Esophagus muscularis mucosa (tissue), 4 donors: ENCODE results near the gene CYP27A1. TPM values are rescaled to one million over a fixed set of nuclear protein-coding genes. Genes with fewer than 3 reads are reported as not detected.

ENCODE experiments used
- DNase-seq: peaks from one replicate; pipeline ENCODE4 v3.0.0-alpha.2; 2017; ENCODE audit errors: extremely low spot score
- H3K27ac ChIP-seq, 4 donors: fragments of 200-600 bp; sonication (generic); replicated peaks in 1 of 4; 1 replicate in 3 of 4; 2 replicates in 1 of 4; pipeline ENCODE4 v1.5.1; 2016 to 2019; ENCODE audit warnings: mild to moderate bottlenecking in 1 of 4
- H3K27me3 ChIP-seq, 4 donors: fragments of 200-600 bp; sonication (generic); one replicate each; pipeline versions ENCODE4 v1.5.1 to v1.6.0; 2016 to 2019
- H3K36me3 ChIP-seq, 4 donors: fragments of 200-600 bp; sonication (generic); one replicate each; pipeline ENCODE4 v1.5.1; 2016 to 2019
- H3K4me1 ChIP-seq, 4 donors: fragments of 200-600 bp; sonication (generic); one replicate each; pipeline ENCODE4 v1.5.1; 2016 to 2019
- H3K4me3 ChIP-seq, 4 donors: fragments of 200-600 bp; sonication (generic); 1 replicate in 2 of 4; 2 replicates in 2 of 4; pipeline ENCODE4 v1.5.1; 2016 to 2019; ENCODE audit warnings: mild to moderate bottlenecking in 4 of 4, moderate library complexity in 1 of 4
- H3K9me3 ChIP-seq, 4 donors: fragments of 200-600 bp; sonication (generic); 1 replicate in 3 of 4; 2 replicates in 1 of 4; pipeline ENCODE4 v1.5.1; 2016 to 2019
- CTCF ChIP-seq, 3 experiments: fragments of 200-600 bp in 2 of 3; fragments of 450-650 bp in 1 of 3; sonication (generic) in 2 of 3; IDR thresholded peaks; one replicate each; pipeline ENCODE4 v1.5.1; 2017 to 2019; ENCODE audit warnings: antibody characterized with exemption in 3 of 3, mild to moderate bottlenecking in 2 of 3, moderate library complexity in 1 of 3
- EP300 ChIP-seq: sonication (generic); formaldehyde crosslinking; IDR thresholded peaks from one replicate; pipeline ENCODE4 v1.6.1; 2017; ENCODE audit warnings: antibody characterized with exemption
- POLR2A ChIP-seq: fragments of 450-650 bp; IDR thresholded peaks from one replicate; pipeline ENCODE4 v1.6.1; 2017; ENCODE audit warnings: antibody characterized with exemption, moderate library complexity, mild to moderate bottlenecking, low read depth
- POLR2AphosphoS5 ChIP-seq, 2 donors: sonication (generic); formaldehyde crosslinking; IDR thresholded peaks; one replicate each; pipeline ENCODE4 v1.6.1; 2017; ENCODE audit warnings: antibody characterized with exemption in 2 of 2
- WGBS: methylation state at CpG from one replicate; pipeline ENCODE4 v1.1.5; 2018; 5-methylcytosine and 5-hydroxymethylcytosine counted together
- intact Hi-C: fragments of 100-400 bp; cut with DNase I; formaldehyde crosslinking; loops from one replicate; pipeline ENCODE4 v1.15.1; 2023
- total RNA-seq, 4 donors: library from RNA; depleted of rRNA; stranded (reverse); fragments of >200 nt; gene quantifications; one replicate each; pipeline versions ENCODE4 v1.1.0 to v1.2.1, GENCODE V29; 2016

Gene CYP27A1
- total RNA-seq, 4 donors from 2014 or later, result 20.7 to 26.3 (median 23.6) TPM

GRCh38 chr2:218827701-218828476 is 45.9 kb downstream of the CYP27A1 start:
- TF ChIP-seq EP300 (no peak), CTCF (IDR thresholded peaks at IDR 0.05) (no peak), POLR2AphosphoS5 (IDR thresholded peaks at IDR 0.05) (no peak), POLR2A (no peak)
- Histone ChIP-seq H3K4me1 (peaks cover 0 to 23% (median 14%) of the 10 kb centered on the region in 4 donors), H3K27me3 (peaks cover 0 to 49% (median 0%) of the 10 kb centered on the region in 4 donors), H3K4me3 (no peak overlapping the region), H3K36me3 (no peaks in the 10 kb centered on the region), H3K9me3 (no peaks in the 10 kb centered on the region), H3K27ac (no peak overlapping the region)
- DNase-seq, result no peak
- 64% methylated on average over 7 of the region's 14 CpGs for WGBS
- intact Hi-C loops, result no loop called here

GRCh38 chr2:218828477-218828778 is 46.5 kb downstream of the CYP27A1 start:
- H3K36me3 ChIP-seq, result no peaks in the 10 kb centered on the region
- 89% methylated on average over 4 of the region's 4 CpGs for WGBS
- no peak for DNase-seq
- TF ChIP-seq EP300, result no peak
- TF ChIP-seq CTCF (IDR thresholded peaks at IDR 0.05), result no peak
- TF ChIP-seq POLR2A, result no peak
- no peak for TF ChIP-seq POLR2AphosphoS5 (IDR thresholded peaks at IDR 0.05)
- H3K9me3 ChIP-seq, result no peaks in the 10 kb centered on the region
- H3K27me3 ChIP-seq, result peaks cover 0 to 50% (median 0%) of the 10 kb centered on the region in 4 donors
- peaks cover 0 to 28% (median 14%) of the 10 kb centered on the region in 4 donors for H3K4me1 ChIP-seq
- no peak overlapping the region for H3K27ac ChIP-seq
- intact Hi-C loops, result no loop called here
- H3K4me3 ChIP-seq, result no peak overlapping the region

DNA sequence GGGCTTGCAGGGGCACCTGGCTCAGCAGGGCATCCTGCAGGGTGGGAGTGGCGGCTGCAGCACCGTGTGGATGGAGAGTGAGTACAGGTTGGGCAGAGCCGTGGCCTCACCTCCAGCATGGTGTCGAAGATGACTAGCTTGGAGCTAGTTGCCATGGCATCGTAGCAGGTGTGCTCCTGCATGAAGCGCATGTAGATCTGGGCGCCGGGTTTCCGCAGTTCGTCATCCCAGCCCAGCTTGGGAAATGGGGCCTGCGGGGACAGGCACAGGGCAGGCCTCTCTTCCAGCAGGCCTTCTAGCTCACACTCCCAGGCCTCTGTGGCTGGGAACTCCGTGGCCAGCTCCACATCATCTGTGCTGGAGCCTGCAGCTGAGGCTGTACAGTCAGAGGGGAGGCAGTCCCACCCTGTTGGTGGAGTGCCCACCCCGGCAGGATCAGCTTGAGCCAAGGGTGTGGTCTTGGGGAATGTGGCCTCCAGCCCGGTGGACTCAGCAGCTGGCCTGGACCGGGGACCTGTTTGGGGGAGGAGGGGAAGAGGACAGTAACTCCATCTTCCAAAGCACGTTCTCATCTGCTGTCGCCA is 48.0 kb downstream of the CYP27A1 start:
- Histone ChIP-seq H3K4me1 (peaks cover 0 to 31% (median 14%) of the 10 kb centered on the region in 4 donors), H3K36me3 (no peaks in the 10 kb centered on the region), H3K9me3 (no peaks in the 10 kb centered on the region), H3K27me3 (peaks cover 0 to 65% (median 0%) of the 10 kb centered on the region in 4 donors), H3K27ac (no peak overlapping the region), H3K4me3 (no peak overlapping the region)
- TF ChIP-seq CTCF (IDR thresholded peaks at IDR 0.05), result no peak
- TF ChIP-seq POLR2AphosphoS5 (IDR thresholded peaks at IDR 0.05), result no peak
- TF ChIP-seq EP300, result no peak
- TF ChIP-seq POLR2A, result no peak
- intact Hi-C loops, result no loop called here
- WGBS, result 78% methylated on average over 15 of the region's 17 CpGs
- peak; percentile 92 for DNase-seq

DNA sequence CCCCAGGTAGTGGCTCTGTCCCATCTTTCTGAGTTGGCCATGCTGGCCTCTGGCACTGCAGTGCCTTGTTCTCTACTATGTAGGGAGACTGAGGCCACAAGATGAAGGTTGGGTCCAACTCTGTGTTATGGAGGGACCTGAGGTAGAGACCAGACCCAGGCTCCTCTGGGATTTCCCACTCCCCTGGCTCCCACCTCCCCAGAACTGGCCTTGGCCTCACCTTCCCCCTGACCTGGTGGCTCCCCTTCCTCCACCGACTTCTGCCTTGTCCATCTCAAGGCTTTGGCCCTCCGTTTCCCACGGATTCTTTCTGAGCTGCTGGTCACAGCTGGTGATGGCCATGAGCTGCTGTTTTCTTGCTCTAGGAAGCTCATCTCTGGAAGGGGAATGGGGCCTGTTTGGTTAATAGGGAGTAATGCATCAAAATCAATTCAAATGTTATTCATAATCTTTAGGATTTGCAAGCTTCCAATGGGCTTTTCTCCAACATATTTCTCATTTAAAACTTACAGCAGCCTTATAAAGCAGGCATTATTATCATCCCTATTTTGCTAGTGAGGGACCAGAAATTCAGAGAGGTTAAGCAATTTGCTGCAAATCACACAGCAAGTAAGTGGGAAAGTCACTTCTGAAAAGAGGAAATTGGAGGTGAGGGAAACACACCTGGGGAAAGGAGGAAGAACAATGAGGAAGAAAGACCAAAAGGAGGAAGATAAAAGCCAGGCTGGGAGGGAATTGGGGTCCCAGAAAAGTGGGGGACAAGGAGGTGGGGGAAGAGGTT is 48.8 kb downstream of the CYP27A1 start:
- no peak for TF ChIP-seq POLR2AphosphoS5 (IDR thresholded peaks at IDR 0.05)
- no peak for TF ChIP-seq EP300
- TF ChIP-seq CTCF (IDR thresholded peaks at IDR 0.05), result no peak
- no peak for TF ChIP-seq POLR2A
- no peaks in the 10 kb centered on the region for H3K9me3 ChIP-seq
- intact Hi-C loops, result no loop called here
- H3K4me1 ChIP-seq, result peaks cover 0 to 31% (median 14%) of the 10 kb centered on the region in 4 donors
- WGBS, result 63% methylated on average over 3 of the region's 3 CpGs
- no peak for DNase-seq
- no peaks in the 10 kb centered on the region for H3K36me3 ChIP-seq
- no peak overlapping the region for H3K4me3 ChIP-seq
- no peak overlapping the region for H3K27ac ChIP-seq
- peaks cover 0 to 72% (median 0%) of the 10 kb centered on the region in 4 donors for H3K27me3 ChIP-seq
